ENCODE data around the gene ADAM33. TPM values are rescaled to one million over a fixed set of nuclear protein-coding genes. Genes with fewer than 3 reads are reported as not detected.

The ADAM33 gene
- total RNA-seq, 1 experiment from 2014 or later = not detected

GRCh38 chr20:3680701-3681351 is 984 bp downstream of the ADAM33 start:
- no peak overlapping the region for H3K27ac ChIP-seq (ENCODE audit: low read depth, low read length)
- no peak overlapping the region for H3K4me3 ChIP-seq (replicated peaks in 1 of 2; ENCODE audit: low read depth in 1 of 2, low read length in 2 of 2)
- H3K4me1 ChIP-seq (ENCODE audit: control insufficient read depth in 1 of 2, insufficient read depth in 2 of 2, low read length in 2 of 2) = peaks cover 2 to 13% of the 10 kb centered on the region in 2 experiments; a peak in 2 of 4 replicates
- no peaks in the 10 kb centered on the region for H3K36me3 ChIP-seq (ENCODE audit: control insufficient read depth in 1 of 2, insufficient read depth in 2 of 2, low read length in 2 of 2)
- TF ChIP-seq POLR2A (IDR thresholded peaks at IDR 0.05; ENCODE audit: borderline replicate concordance, extremely low read depth, insufficient read depth, insufficient read length) (no peak), ZNF274 (IDR thresholded peaks at IDR 0.05; ENCODE audit: low read depth, low read length) (no peak), CEBPB (IDR thresholded peaks at IDR 0.05; ENCODE audit: low read depth) (no peak), ZBTB33 (IDR thresholded peaks at IDR 0.05; ENCODE audit: extremely low read depth, insufficient replicate concordance, low read length) (no peak), SIN3A (IDR thresholded peaks at IDR 0.05; ENCODE audit: low read depth) (no peak), ELF1 (IDR thresholded peaks at IDR 0.05; ENCODE audit: borderline replicate concordance, low read depth) (no peak), ZFX (IDR thresholded peaks at IDR 0.05) (no peak), EZH2phosphoT487 (IDR thresholded peaks at IDR 0.05; ENCODE audit: borderline replicate concordance) (no peak), MAX (IDR thresholded peaks at IDR 0.05) (no peak), JUND (IDR thresholded peaks at IDR 0.05) (no peak), CBX3 (IDR thresholded peaks at IDR 0.05; ENCODE audit: low read depth) (no peak), POLR2AphosphoS5 (IDR thresholded peaks at IDR 0.05; ENCODE audit: low read depth, low read length) (no peak), EGR1 (IDR thresholded peaks at IDR 0.05; ENCODE audit: low read depth) (no peak), EZH2 (IDR thresholded peaks at IDR 0.05) (no peak), FOSL1 (IDR thresholded peaks at IDR 0.05; ENCODE audit: low read depth) (no peak), TCF7L2 (IDR thresholded peaks at IDR 0.05; ENCODE audit: borderline replicate concordance, extremely low read depth, insufficient read depth, insufficient read length) (no peak), RAD21 (IDR thresholded peaks at IDR 0.05; ENCODE audit: low read depth) (no peak), YY1 (IDR thresholded peaks at IDR 0.05; ENCODE audit: extremely low read depth, insufficient replicate concordance, low read depth, low read length) (no peak), ATF3 (IDR thresholded peaks at IDR 0.05) (no peak), REST (IDR thresholded peaks at IDR 0.05; ENCODE audit: low read depth) (no peak)
- H3K4me2 ChIP-seq (ENCODE audit: low read length) = peak overlapping the region; percentile 17; the same call in 1 of the 2 replicates
- intact Hi-C loops (cut with micrococcal nuclease) = no loop called here
- ChIA-PET RAD21 (ENCODE audit: low non-redundant PET in 1 of 2, low total read pairs in 2 of 2, uncharacterized antibody in 2 of 2, unreplicated experiment in 2 of 2) (no interaction called here), POLR2A (no interaction called here), CTCF (no interaction called here)
- ATAC-seq = no peak
- H3K79me2 ChIP-seq (ENCODE audit: insufficient read depth, low read length) = no peaks in the 10 kb centered on the region
- H4K20me1 ChIP-seq (ENCODE audit: insufficient read depth) = no peaks in the 10 kb centered on the region
- no peak overlapping the region for H3K9ac ChIP-seq (ENCODE audit: low read length)
- H3K9me2 ChIP-seq (ENCODE audit: insufficient read depth) = no peaks in the 10 kb centered on the region
- no peaks in the 10 kb centered on the region for H3K9me3 ChIP-seq (ENCODE audit: control insufficient read depth in 1 of 2, insufficient read depth in 1 of 2, low read depth in 1 of 2, low read length in 2 of 2)
- no peak for DNase-seq (ENCODE audit: low read depth, low spot score)
- no TSS peak for BruUV-seq (replicated peaks)
- H2AFZ ChIP-seq (ENCODE audit: low read depth, low read length, poor library complexity, severe bottlenecking) = no peak overlapping the region
- peaks cover under 1% of the 10 kb centered on the region; the same call in 1 of the 2 replicates for H3K27me3 ChIP-seq (ENCODE audit: insufficient read depth, low read length)

Data from HCT116 (cell line).